GM12892 (cell line): ENCODE results near the gene SMARCAL1.

Experiments used
- DNase-seq: peaks from one replicate; pipeline ENCODE4 v3.0.0; 2011; ENCODE audit not compliant: insufficient read length
- FAIRE-seq: peaks from 2 replicates; lab custom pipeline; 2011; peaks lifted over from hg19 to GRCh38; lab: Jason Lieb, UNC
- POLR2A ChIP-seq: IDR thresholded peaks from 2 replicates; pipeline ENCODE4 v1.6.1; 2011; ENCODE audit warnings: low read depth, low read length, control low read depth
- POLR2AphosphoS5 ChIP-seq: IDR thresholded peaks from 2 replicates; pipeline ENCODE4 v1.6.1; 2011; ENCODE audit warnings: low read depth, low read length, control low read depth
- TAF1 ChIP-seq: IDR thresholded peaks from 2 replicates; pipeline ENCODE4 v1.6.1; 2011; ENCODE audit warnings: low read depth, mild to moderate bottlenecking, control low read depth, low read length, borderline replicate concordance

Gene SMARCAL1

GRCh38 chr2:216486271-216486670 is 74.0 kb downstream of the SMARCAL1 start:
- FAIRE-seq: no peak
- TF ChIP-seq TAF1 (no peak), POLR2A (no peak), POLR2AphosphoS5 (no peak)
- DNase-seq: no peak

GRCh38 chr2:216486708-216487107 is 74.4 kb downstream of the SMARCAL1 start:
- TF ChIP-seq POLR2AphosphoS5 (no peak), POLR2A (no peak), TAF1 (no peak)
- DNase-seq (no peak), FAIRE-seq (no peak)

- TF ChIP-seq TAF1 (no peak), POLR2A (no peak), POLR2AphosphoS5 (no peak)
- no peak for DNase-seq
Observed at GRCh38 chr2:216490061-216490460, 77.8 kb downstream of the SMARCAL1 start.

GRCh38 chr2:216491793-216492596 is 79.7 kb downstream of the SMARCAL1 start:
- FAIRE-seq (peak; percentile 97), DNase-seq (no peak)
- no peak for TF ChIP-seq TAF1
- TF ChIP-seq POLR2A: peak; percentile 71
- TF ChIP-seq POLR2AphosphoS5: peak; percentile 61; the same call in 1 of the 2 replicates

More at GRCh38 chr2:216490061-216490460, 77.8 kb downstream of the SMARCAL1 start:
- no peak for FAIRE-seq

GRCh38 chr2:216492597-216493333 is 80.5 kb downstream of the SMARCAL1 start:
- no peak for DNase-seq
- FAIRE-seq: no peak
- no peak for TF ChIP-seq POLR2A
- TF ChIP-seq TAF1: no peak
- TF ChIP-seq POLR2AphosphoS5: no peak

- DNase-seq: no peak
- TF ChIP-seq POLR2A: no peak
- no peak for TF ChIP-seq TAF1
- TF ChIP-seq POLR2AphosphoS5: no peak
- no peak for FAIRE-seq
Observed at GRCh38 chr2:216493334-216493685, 81.0 kb downstream of the SMARCAL1 start.

- FAIRE-seq (no peak), DNase-seq (no peak)
- no peak for TF ChIP-seq POLR2A
- TF ChIP-seq TAF1: no peak
- no peak for TF ChIP-seq POLR2AphosphoS5
Observed at GRCh38 chr2:216495656-216496055, 83.4 kb downstream of the SMARCAL1 start.

- FAIRE-seq (no peak), DNase-seq (no peak)
- TF ChIP-seq TAF1 (no peak; the same call in 1 of the 2 replicates), POLR2A (no peak), POLR2AphosphoS5 (no peak)
Observed at GRCh38 chr2:216497382-216498069, 85.2 kb downstream of the SMARCAL1 start.

GRCh38 chr2:216498070-216498378 is 85.7 kb downstream of the SMARCAL1 start:
- no peak for DNase-seq
- no peak for FAIRE-seq
- no peak for TF ChIP-seq POLR2A
- no peak for TF ChIP-seq POLR2AphosphoS5
- no peak for TF ChIP-seq TAF1

- peak; percentile 92 for FAIRE-seq
- peak; percentile 79 for DNase-seq
- TF ChIP-seq POLR2AphosphoS5 (peak; percentile 100), TAF1 (peak; percentile 100), POLR2A (peak; percentile 100)
Observed at GRCh38 chr2:216498379-216499352, 86.4 kb downstream of the SMARCAL1 start, which contains the start of gene RPL37A. Gene RPL37A, plus strand, starts transcription at chr2:216498844. Its CDS starts 31 bp downstream, at chr2:216498875.
